SK-N-SH (cell line): ENCODE measurements around the gene AMZ1. TPM values are rescaled to one million over a fixed set of nuclear protein-coding genes. Genes with fewer than 3 reads are reported as not detected.

Experiments used
- CTCF ChIA-PET: fragments of 300-600, 350-600 bp; formaldehyde crosslinking; extraction: SDS; loops from one replicate; lab custom pipeline; 2021; lab: Yijun Ruan, JAX
- POLR2A ChIA-PET: fragments of 350-600 bp; sonication (Branson Sonifier 250); formaldehyde crosslinking; extraction: SDS; loops from one replicate; lab custom pipeline; 2020; ENCODE audit warnings: antibody characterized with exemption, inconsistent platforms; lab: Yijun Ruan, JAX
- DNase-seq: peaks from one replicate; pipeline ENCODE4 v3.0.0; 2012
- H2AFZ ChIP-seq: fragments of 200-600 bp; sonication (generic); 2 replicates; pipeline ENCODE4 v1.8.1; 2016; ENCODE audit warnings: antibody characterized with exemption, mild to moderate bottlenecking, low read depth
- H3F3A ChIP-seq: fragments of 200-600 bp; sonication (generic); replicated peaks from 2 replicates; pipeline ENCODE3; 2016; ENCODE audit warnings: antibody characterized with exemption, mild to moderate bottlenecking; ENCODE audit not compliant: insufficient read depth
- H3K27ac ChIP-seq, 2 experiments: fragments of 200-500 bp in 1 of 2; fragments of 200-600 bp in 1 of 2; sonication (Bioruptor generic) in 1 of 2; sonication (generic), shearing (Covaris generic) in 1 of 2; 2 replicates each; pipeline versions ENCODE4 v1.5.1 to v1.6.1; 2014 to 2016; ENCODE audit warnings: low read depth in 2 of 2, inconsistent platforms in 1 of 2, low read length in 1 of 2, mild to moderate bottlenecking in 1 of 2, mixed read lengths in 1 of 2
- H3K27me3 ChIP-seq: fragments of 200-600 bp; sonication (generic), shearing (Covaris generic); 2 replicates; pipeline ENCODE4 v1.6.1; 2016; ENCODE audit warnings: mixed run types; ENCODE audit not compliant: insufficient read depth
- H3K36me3 ChIP-seq, 2 experiments: fragments of 200-500 bp in 1 of 2; fragments of 200-600 bp in 1 of 2; sonication (Bioruptor generic) in 1 of 2; sonication (generic) in 1 of 2; replicated peaks in 1 of 2; 2 replicates each; pipeline versions ENCODE3 to v1.5.1; 2014 to 2016; ENCODE audit warnings: low read length in 1 of 2, mild to moderate bottlenecking in 1 of 2; ENCODE audit not compliant: insufficient read depth in 2 of 2, control insufficient read depth in 1 of 2
- H3K4me1 ChIP-seq, 2 experiments: fragments of 200-500 bp in 1 of 2; fragments of 200-600 bp in 1 of 2; sonication (Bioruptor generic) in 1 of 2; sonication (generic), shearing (Covaris generic) in 1 of 2; 2 replicates each; pipeline versions ENCODE4 v1.5.1 to v1.6.1; 2014 to 2016; ENCODE audit warnings: low read depth in 1 of 2, low read length in 1 of 2, mixed run types in 1 of 2; ENCODE audit not compliant: insufficient read depth in 2 of 2, control insufficient read depth in 1 of 2
- H3K4me2 ChIP-seq: fragments of 200-600 bp; sonication (generic), shearing (Covaris generic); 2 replicates; pipeline ENCODE4 v1.6.1; 2017; ENCODE audit warnings: mixed run types
- H3K4me3 ChIP-seq, 2 experiments: fragments of 200-500 bp in 1 of 2; fragments of 200-600 bp in 1 of 2; sonication (Bioruptor generic) in 1 of 2; sonication (generic), shearing (Covaris generic) in 1 of 2; 2 replicates each; pipeline versions ENCODE4 v1.5.1 to v1.8.1; 2014 to 2016; ENCODE audit warnings: low read depth in 2 of 2, inconsistent platforms in 1 of 2, low read length in 1 of 2, mild to moderate bottlenecking in 1 of 2, mixed read lengths in 1 of 2, moderate library complexity in 1 of 2
- H3K79me2 ChIP-seq: fragments of 200-600 bp; sonication (generic); 2 replicates; pipeline ENCODE4 v1.8.1; 2017; ENCODE audit warnings: mild to moderate bottlenecking; ENCODE audit not compliant: insufficient read depth
- H3K9ac ChIP-seq: fragments of 200-600 bp; sonication (generic); 2 replicates; pipeline ENCODE4 v1.6.1; 2017; ENCODE audit warnings: mixed run types
- H3K9me2 ChIP-seq: fragments of 200-600 bp; sonication (generic); 2 replicates; pipeline ENCODE4 v1.6.1; 2017; ENCODE audit warnings: mixed run types
- H3K9me3 ChIP-seq: fragments of 200-600 bp; sonication (generic); 2 replicates; pipeline ENCODE4 v1.6.1; 2017; ENCODE audit warnings: mixed run types, mild to moderate bottlenecking, moderate library complexity
- H4K20me1 ChIP-seq: fragments of 200-600 bp; sonication (generic); 2 replicates; pipeline ENCODE4 v1.6.1; 2017; ENCODE audit warnings: mild to moderate bottlenecking, mixed run types; ENCODE audit not compliant: insufficient read depth
- ELF1 ChIP-seq: IDR thresholded peaks from 2 replicates; pipeline ENCODE4 v1.4.0; 2012
- EP300 ChIP-seq, 2 experiments: IDR thresholded peaks; 2 replicates each; pipeline versions ENCODE4 v1.4.0 to v1.6.1; 2012; ENCODE audit warnings: borderline replicate concordance in 1 of 2, low read depth in 1 of 2, low read length in 1 of 2
- EZH2phosphoT487 ChIP-seq: fragments of 200-600 bp; sonication (generic); IDR thresholded peaks from 2 replicates; pipeline ENCODE4 v1.6.1; 2017; ENCODE audit warnings: low read depth, mixed run types, mild to moderate bottlenecking, antibody characterized with exemption, moderate library complexity, borderline replicate concordance
- FOSL2 ChIP-seq: IDR thresholded peaks from 2 replicates; pipeline ENCODE4 v1.4.0; 2012; ENCODE audit warnings: low read depth, mild to moderate bottlenecking, moderate library complexity, borderline replicate concordance
- FOXJ3 ChIP-seq: sonication (generic); formaldehyde crosslinking; IDR thresholded peaks from 2 replicates; pipeline ENCODE4 v1.5.1; 2020; ENCODE audit warnings: mild to moderate bottlenecking, missing genetic modification reagents
- FOXM1 ChIP-seq: IDR thresholded peaks from 2 replicates; pipeline ENCODE4 v1.4.0; 2012; ENCODE audit warnings: low read depth, mild to moderate bottlenecking
- GABPA ChIP-seq: IDR thresholded peaks from 2 replicates; pipeline ENCODE4 v1.4.0; 2012; ENCODE audit warnings: low read depth, mild to moderate bottlenecking
- GATA2 ChIP-seq: sonication (generic); formaldehyde crosslinking; IDR thresholded peaks from 2 replicates; pipeline ENCODE4 v1.5.0; 2020; ENCODE audit warnings: mild to moderate bottlenecking, missing genetic modification reagents
- IRF3 ChIP-seq: fragments of 150-350 bp; IDR thresholded peaks from 2 replicates; pipeline ENCODE4 v1.6.1; 2016; ENCODE audit warnings: mild to moderate bottlenecking, low read depth, low read length
- JUND ChIP-seq: IDR thresholded peaks from 2 replicates; pipeline ENCODE4 v1.4.0; 2012
- MAX ChIP-seq: IDR thresholded peaks from 2 replicates; pipeline ENCODE4 v1.4.0; 2012; ENCODE audit warnings: low read depth
- MXI1 ChIP-seq: IDR thresholded peaks from 2 replicates; pipeline ENCODE4 v1.6.1; 2012; ENCODE audit warnings: mild to moderate bottlenecking, low read depth, low read length, improper control_type of control experiment
- NFIC ChIP-seq: IDR thresholded peaks from 2 replicates; pipeline ENCODE4 v1.4.0; 2012; ENCODE audit warnings: borderline replicate concordance
- RAD21 ChIP-seq: IDR thresholded peaks from 2 replicates; pipeline ENCODE4 v1.6.1; 2012; ENCODE audit warnings: mild to moderate bottlenecking, low read length
- RFX5 ChIP-seq: IDR thresholded peaks from 2 replicates; pipeline ENCODE4 v1.6.1; 2012; ENCODE audit warnings: mild to moderate bottlenecking, improper control_type of control experiment, low read length
- RXRA ChIP-seq: IDR thresholded peaks from 2 replicates; pipeline ENCODE4 v1.4.0; 2012; ENCODE audit warnings: low read depth, mild to moderate bottlenecking, borderline replicate concordance
- SIN3A ChIP-seq: IDR thresholded peaks from 2 replicates; pipeline ENCODE4 v1.6.1; 2012; ENCODE audit warnings: low read depth, mild to moderate bottlenecking, low read length, moderate library complexity, borderline replicate concordance
- TCF12 ChIP-seq: IDR thresholded peaks from 2 replicates; pipeline ENCODE4 v1.4.0; 2012
- YY1 ChIP-seq: IDR thresholded peaks from 2 replicates; pipeline ENCODE4 v1.4.0; 2012; ENCODE audit warnings: low read depth, mild to moderate bottlenecking
- ZBTB33 ChIP-seq: IDR thresholded peaks from 2 replicates; pipeline ENCODE4 v1.4.0; 2012; ENCODE audit warnings: low read depth, borderline replicate concordance
- WGBS: methylation state at CpG from one replicate; pipeline ENCODE4 v1.1.6; 2017; ENCODE audit warnings: low lambda C conversion rate; 5-methylcytosine and 5-hydroxymethylcytosine counted together
- polyA plus RNA-seq, 3 experiments: library from polyadenylated mRNA; depleted of rRNA; stranded (reverse); fragments of >200 nt; gene quantifications; 2 replicates each; pipeline ENCODE4 v1.2.3, GENCODE V29; 2012

Gene AMZ1
- polyA plus RNA-seq, 1 of the 3 experiments (the other 2 are of a cell fraction), result 0.15 TPM

- Histone ChIP-seq H3K79me2 (peaks cover 10% of the 10 kb centered on the region; the same call in 1 of the 2 replicates), H3K9me3 (no peaks in the 10 kb centered on the region), H3K9me2 (no peaks in the 10 kb centered on the region), H3K27me3 (no peaks in the 10 kb centered on the region), H3K4me3 (no peak overlapping the region), H3K27ac (no peak overlapping the region; a peak in 1 of 4 replicates), H2AFZ (no peak overlapping the region), H4K20me1 (peaks cover 37% of the 10 kb centered on the region), H3K9ac (no peak overlapping the region), H3K36me3 (peaks cover 29 to 75% of the 10 kb centered on the region in 2 experiments), H3K4me2 (no peak overlapping the region), H3K4me1 (peaks cover 0 to 8% of the 10 kb centered on the region in 2 experiments; a peak in 1 of 4 replicates), H3F3A (peaks cover 6% of the 10 kb centered on the region)
- WGBS, result 97% methylated on average over 22 of the region's 29 CpGs
- DNase-seq, result no peak
- POLR2A ChIA-PET, result interaction anchor here (1.5 kb wide), 1 partner anchor 11 kb away, joined by 8 read pairs; no protein-coding TSS in a partner anchor
- CTCF ChIA-PET, result interaction anchor here (0.8 to 2.5 kb wide), 9 partner anchors 10 to 205 kb away, joined by 3 to 11 read pairs (median 4); no protein-coding TSS in a partner anchor
- TF ChIP-seq IRF3 (no peak), FOXJ3 (CRISPR knock-in tag) (no peak), ZBTB33 (no peak), YY1 (no peak), MAX (no peak), SIN3A (no peak), GATA2 (CRISPR knock-in tag) (no peak), EP300 (IDR thresholded peaks at IDR 0.05; ENCODE audit: borderline replicate concordance in 1 of 2, low read depth in 1 of 2, low read length in 1 of 2) (no peak), JUND (no peak), RAD21 (no peak), RXRA (no peak), TCF12 (no peak), EZH2phosphoT487 (no peak), ELF1 (no peak), GABPA (no peak), NFIC (no peak), RFX5 (no peak), FOSL2 (no peak), FOXM1 (no peak), MXI1 (no peak)
Measured at GRCh38 chr7:2655870-2656614, 32.0 kb upstream of the AMZ1 start.
